Tibial artery (tissue), 4 donors: ENCODE measurements around the gene NEK2.
A peak's percentile ranks its signal among the peaks of the same experiment; 100 is the strongest.

Experiments
- DNase-seq, 2 donors: peaks; one replicate each; pipeline ENCODE4 v3.0.0-alpha.2; 2019
- H3K27ac ChIP-seq, 2 donors: fragments of 200-600 bp; sonication (generic) in 1 of 2; 1 replicate in 1 of 2; 2 replicates in 1 of 2; pipeline ENCODE4 v1.5.1; 2018 to 2019; ENCODE audit warnings: mild to moderate bottlenecking in 1 of 2
- H3K27me3 ChIP-seq, 2 donors: fragments of 200-600 bp; sonication (generic) in 1 of 2; one replicate each; pipeline versions ENCODE4 v1.5.1 to v1.6.0; 2016 to 2019
- H3K36me3 ChIP-seq, 3 donors: fragments of 200-600 bp; sonication (generic) in 2 of 3; one replicate each; pipeline ENCODE4 v1.5.1; 2016 to 2019; ENCODE audit warnings: mild to moderate bottlenecking in 2 of 3
- H3K4me1 ChIP-seq, 4 donors: fragments of 200-600 bp; sonication (generic) in 2 of 4; 1 replicate in 3 of 4; 2 replicates in 1 of 4; pipeline ENCODE4 v1.5.1; 2016 to 2019
- H3K4me3 ChIP-seq, 2 donors: fragments of 200-600 bp; sonication (generic) in 1 of 2; 1 replicate in 1 of 2; 2 replicates in 1 of 2; pipeline ENCODE4 v1.5.1; 2018 to 2019; ENCODE audit warnings: mild to moderate bottlenecking in 2 of 2
- H3K9me3 ChIP-seq, 3 donors: fragments of 200-600 bp; sonication (generic) in 1 of 3; one replicate each; pipeline ENCODE4 v1.5.1; 2016 to 2019
- CTCF ChIP-seq, 2 experiments: fragments of 200-600 bp in 1 of 2; fragments of 450-650 bp in 1 of 2; IDR thresholded peaks; one replicate each; pipeline ENCODE4 v1.5.1; 2017 to 2019; ENCODE audit warnings: antibody characterized with exemption in 2 of 2, mild to moderate bottlenecking in 1 of 2, moderate library complexity in 1 of 2
- intact Hi-C: fragments of 100-400 bp; cut with DNase I; formaldehyde crosslinking; loops from one replicate; pipeline ENCODE4 v1.15.0; 2023; ENCODE audit warnings: low total_unique reads

NEK2 gene

GRCh38 chr1:211680752-211681327, 5.4 kb upstream of the NEK2 start:
- DNase-seq: peak in 1 of 2 donors; percentile 49
- H3K4me3 ChIP-seq: no peak overlapping the region
- peaks cover 0 to 3% (median 1%) of the 10 kb centered on the region in 4 donors for H3K4me1 ChIP-seq
- no peaks in the 10 kb centered on the region for H3K9me3 ChIP-seq
- H3K27me3 ChIP-seq: no peaks in the 10 kb centered on the region
- intact Hi-C loops: loop anchor here (10.0 kb wide), 1 partner anchor 154 kb away; the partner anchor contains the start of gene LPGAT1
- no peak overlapping the region for H3K27ac ChIP-seq
- TF ChIP-seq CTCF (IDR thresholded peaks at IDR 0.05): peak; percentile 67 to 78
- no peaks in the 10 kb centered on the region for H3K36me3 ChIP-seq

- no peak overlapping the region for H3K4me3 ChIP-seq
- intact Hi-C loops: no loop called here
- H3K36me3 ChIP-seq: no peaks in the 10 kb centered on the region
- H3K27me3 ChIP-seq: no peaks in the 10 kb centered on the region
- H3K27ac ChIP-seq: no peak overlapping the region
- no peaks in the 10 kb centered on the region for H3K9me3 ChIP-seq
- no peak for TF ChIP-seq CTCF (IDR thresholded peaks at IDR 0.05)
- peaks cover 0 to 11% (median 9%) of the 10 kb centered on the region in 4 donors for H3K4me1 ChIP-seq
- DNase-seq: no peak
Observed at GRCh38 chr1:211677659-211678058, 2.2 kb upstream of the NEK2 start.

- no peak overlapping the region for H3K4me3 ChIP-seq
- H3K27ac ChIP-seq: no peak overlapping the region
- no peaks in the 10 kb centered on the region for H3K36me3 ChIP-seq
- intact Hi-C loops: no loop called here
- H3K27me3 ChIP-seq: no peaks in the 10 kb centered on the region
- peaks cover 0 to 11% (median 9%) of the 10 kb centered on the region in 4 donors for H3K4me1 ChIP-seq
- DNase-seq: no peak
- no peaks in the 10 kb centered on the region for H3K9me3 ChIP-seq
- no peak for TF ChIP-seq CTCF (IDR thresholded peaks at IDR 0.05)
Observed at GRCh38 chr1:211676761-211677160, 1.3 kb upstream of the NEK2 start.

- no peak overlapping the region for H3K27ac ChIP-seq
- no peak for TF ChIP-seq CTCF (IDR thresholded peaks at IDR 0.05)
- no peaks in the 10 kb centered on the region for H3K27me3 ChIP-seq
- DNase-seq: no peak
- H3K4me1 ChIP-seq: peaks cover 0 to 11% (median 9%) of the 10 kb centered on the region in 4 donors
- H3K36me3 ChIP-seq: no peaks in the 10 kb centered on the region
- H3K4me3 ChIP-seq: peak overlapping the region; percentile 43 to 66
- intact Hi-C loops: no loop called here
- no peaks in the 10 kb centered on the region for H3K9me3 ChIP-seq
Observed at GRCh38 chr1:211676106-211676583, 724 bp upstream of the NEK2 start.

GRCh38 chr1:211667065-211667617, 8.3 kb downstream of the NEK2 start:
- no peaks in the 10 kb centered on the region for H3K27me3 ChIP-seq
- no peaks in the 10 kb centered on the region for H3K36me3 ChIP-seq
- H3K9me3 ChIP-seq: no peaks in the 10 kb centered on the region
- no peak overlapping the region for H3K4me3 ChIP-seq
- TF ChIP-seq CTCF (IDR thresholded peaks at IDR 0.05): no peak
- no peaks in the 10 kb centered on the region for H3K4me1 ChIP-seq
- no peak overlapping the region for H3K27ac ChIP-seq
- no peak for DNase-seq
- intact Hi-C loops: no loop called here
